Body of pancreas (tissue), 4 donors: ENCODE results near the gene BPHL. TPM values are rescaled to one million over a fixed set of nuclear protein-coding genes. Genes with fewer than 3 reads are reported as not detected.

Experiments
- ATAC-seq: fragments of 150-250 bp; one replicate; pipeline ENCODE4 v1.9.1; 2016
- DNase-seq, 4 donors: peaks; one replicate each; pipeline ENCODE4 v3.0.0-alpha.2; 2019
- H3K27ac ChIP-seq, 4 donors: fragments of 200-600 bp; sonication (generic); 1 replicate in 3 of 4; 2 replicates in 1 of 4; pipeline versions ENCODE4 v1.5.1 to v1.6.1; 2016 to 2019; ENCODE audit warnings: mild to moderate bottlenecking in 1 of 4, mixed read lengths in 1 of 4, moderate library complexity in 1 of 4
- H3K27me3 ChIP-seq, 2 donors: fragments of 200-600 bp; sonication (generic); one replicate each; pipeline ENCODE4 v1.6.0; 2016; ENCODE audit warnings: mild to moderate bottlenecking in 1 of 2
- H3K36me3 ChIP-seq, 2 donors: fragments of 200-600 bp; sonication (generic); replicated peaks in 1 of 2; 2 replicates each; pipeline ENCODE4 v1.5.1; 2016; ENCODE audit warnings: low read depth in 2 of 2; ENCODE audit not compliant: insufficient read depth in 1 of 2
- H3K4me1 ChIP-seq: fragments of 200-600 bp; sonication (generic); one replicate; pipeline ENCODE4 v1.6.0; 2016
- H3K4me3 ChIP-seq, 2 donors: fragments of 200-600 bp; sonication (generic); 1 replicate in 1 of 2; 2 replicates in 1 of 2; pipeline ENCODE4 v1.5.1; 2016 to 2019
- H3K9me3 ChIP-seq, 3 donors: fragments of 200-600 bp; sonication (generic); 1 replicate in 2 of 3; 2 replicates in 1 of 3; pipeline ENCODE4 v1.5.1; 2016
- CTCF ChIP-seq, 7 experiments: fragments of 450-650 bp in 4 of 7; fragments of 200-600 bp in 3 of 7; sonication (generic) in 3 of 7; IDR thresholded peaks; one replicate each; pipeline ENCODE4 v1.5.1; 2016 to 2019; ENCODE audit warnings: antibody characterized with exemption in 7 of 7
- POLR2A ChIP-seq, 3 donors: fragments of 450-650 bp; IDR thresholded peaks; one replicate each; pipeline ENCODE4 v1.6.1; 2016; ENCODE audit warnings: antibody characterized with exemption in 3 of 3, mild to moderate bottlenecking in 2 of 3
- WGBS, 2 donors: methylation state at CpG; one replicate each; pipeline ENCODE4 v1.1.5; 2017; 5-methylcytosine and 5-hydroxymethylcytosine counted together
- intact Hi-C: fragments of 100-400 bp; cut with DNase I; formaldehyde crosslinking; loops from one replicate; pipeline ENCODE4 v1.15.1; 2023
- total RNA-seq, 2 donors: library from RNA; depleted of rRNA; stranded (reverse); fragments of >200 nt; gene quantifications; one replicate each; pipeline ENCODE4 v1.1.0, GENCODE V29; 2016

The BPHL gene
- total RNA-seq, 2 donors from 2014 or later = 15.6 to 21.8 TPM

GRCh38 chr6:3142536-3142935 lies 24.0 kb downstream of the BPHL start:
- no peak for DNase-seq
- no peak for ATAC-seq
- intact Hi-C loops = no loop called here
- no peak overlapping the region for H3K27ac ChIP-seq
- TF ChIP-seq CTCF (IDR thresholded peaks at IDR 0.05) = no peak
- no peak for TF ChIP-seq POLR2A (IDR thresholded peaks at IDR 0.05)
- no peaks in the 10 kb centered on the region for H3K9me3 ChIP-seq
- H3K4me3 ChIP-seq = no peak overlapping the region
- no peaks in the 10 kb centered on the region for H3K27me3 ChIP-seq
- no peaks in the 10 kb centered on the region for H3K36me3 ChIP-seq
- peaks cover 42% of the 10 kb centered on the region for H3K4me1 ChIP-seq

- DNase-seq = no peak
- H3K36me3 ChIP-seq = no peaks in the 10 kb centered on the region
- no peaks in the 10 kb centered on the region for H3K9me3 ChIP-seq
- 80 to 83% methylated on average over 6 of the region's 6 CpGs for WGBS, 2 donors
- no peaks in the 10 kb centered on the region for H3K27me3 ChIP-seq
- H3K4me1 ChIP-seq = peaks cover 41% of the 10 kb centered on the region
- intact Hi-C loops = no loop called here
- ATAC-seq = no peak
- no peak overlapping the region for H3K27ac ChIP-seq
- TF ChIP-seq CTCF (IDR thresholded peaks at IDR 0.05) (no peak), POLR2A (IDR thresholded peaks at IDR 0.05) (no peak)
- H3K4me3 ChIP-seq = no peak overlapping the region
These were observed 24.6 kb downstream of the BPHL start for GRCh38 chr6:3143158-3143557.

GRCh38 chr6:3144571-3144970 lies 26.1 kb downstream of the BPHL start:
- ATAC-seq = no peak
- Histone ChIP-seq H3K27me3 (no peaks in the 10 kb centered on the region), H3K27ac (no peak overlapping the region), H3K36me3 (no peaks in the 10 kb centered on the region), H3K4me3 (no peak overlapping the region), H3K9me3 (no peaks in the 10 kb centered on the region), H3K4me1 (peaks cover 32% of the 10 kb centered on the region)
- WGBS, 2 donors = 65 to 71% methylated on average over 7 to 8 of the region's 8 CpGs
- peak in 1 of 4 donors; percentile 7 for DNase-seq
- intact Hi-C loops = no loop called here
- no peak for TF ChIP-seq POLR2A (IDR thresholded peaks at IDR 0.05)
- TF ChIP-seq CTCF (IDR thresholded peaks at IDR 0.05) = no peak

- Histone ChIP-seq H3K4me3 (no peak overlapping the region), H3K4me1 (peaks cover 20% of the 10 kb centered on the region), H3K9me3 (no peaks in the 10 kb centered on the region), H3K36me3 (no peaks in the 10 kb centered on the region), H3K27ac (peak overlapping the region in 3 of 4 donors; percentile 15 to 37 (median 31)), H3K27me3 (no peaks in the 10 kb centered on the region)
- intact Hi-C loops = no loop called here
- ATAC-seq (peak; percentile 92), DNase-seq (peak; percentile 79 to 93 (median 88))
- no peak for TF ChIP-seq POLR2A (IDR thresholded peaks at IDR 0.05)
- peak in 5 of 7 experiments; percentile 7 to 35 (median 27) for TF ChIP-seq CTCF (IDR thresholded peaks at IDR 0.05)
- 38 to 40% methylated on average over 4 to 5 of the region's 6 CpGs for WGBS, 2 donors
These were observed 29.6 kb downstream of the BPHL start for GRCh38 chr6:3147914-3148757.

GRCh38 chr6:3151691-3152090 lies 33.2 kb downstream of the BPHL start:
- intact Hi-C loops = no loop called here
- Histone ChIP-seq H3K27me3 (no peaks in the 10 kb centered on the region), H3K4me3 (no peak overlapping the region), H3K9me3 (no peaks in the 10 kb centered on the region), H3K4me1 (peaks cover 28% of the 10 kb centered on the region), H3K36me3 (no peaks in the 10 kb centered on the region), H3K27ac (peak overlapping the region in 3 of 4 donors; percentile 16 to 19 (median 17))
- DNase-seq = peak in 2 of 4 donors; percentile 43 to 53
- TF ChIP-seq POLR2A (IDR thresholded peaks at IDR 0.05) (no peak), CTCF (IDR thresholded peaks at IDR 0.05) (no peak)
- ATAC-seq = no peak
- WGBS, 2 donors = 34 to 58% methylated on average over 5 of the region's 5 CpGs
